Measurements from ENCODE around the gene CDKL5.

CDKL5 gene

GRCh38 chrX:18666614-18667013 lies 241.2 kb downstream of the CDKL5 start:
- no peaks in the 10 kb centered on the region for H3K36me3 Mint-ChIP-seq
- CTCF ChIA-PET: no interaction called here
- no peak overlapping the region for H3K4me3 Mint-ChIP-seq
- no peak overlapping the region for H3K27ac Mint-ChIP-seq
- no peaks in the 10 kb centered on the region for H3K9me3 Mint-ChIP-seq
- H3K4me1 Mint-ChIP-seq: peaks cover 9% of the 10 kb centered on the region
- no peaks in the 10 kb centered on the region for H3K27me3 Mint-ChIP-seq
- no peak for DNase-seq

- no peak for DNase-seq
- CTCF ChIA-PET: interaction anchor here (0.6 kb wide), 1 partner anchor 353 kb away, joined by 3 read pairs; no protein-coding TSS in a partner anchor
- no peaks in the 10 kb centered on the region for H3K9me3 Mint-ChIP-seq
- H3K4me3 Mint-ChIP-seq: peak overlapping the region; percentile 41
- H3K4me1 Mint-ChIP-seq: peaks cover 9% of the 10 kb centered on the region
- no peaks in the 10 kb centered on the region for H3K27me3 Mint-ChIP-seq
- no peak overlapping the region for H3K27ac Mint-ChIP-seq
- no peaks in the 10 kb centered on the region for H3K36me3 Mint-ChIP-seq
Observed at GRCh38 chrX:18668071-18668835, 242.8 kb downstream of the CDKL5 start.

- no peak for DNase-seq
- CTCF ChIA-PET: no interaction called here
- Mint-ChIP-seq H3K27me3 (peaks cover 3% of the 10 kb centered on the region), H3K9me3 (no peaks in the 10 kb centered on the region), H3K4me3 (no peak within 1 kb of the TSS), H3K4me1 (peaks cover 16% of the 10 kb centered on the region), H3K36me3 (no peaks in the 10 kb centered on the region), H3K27ac (no peak within 1 kb of the TSS)
Observed at GRCh38 chrX:18672008-18672407, 246.6 kb downstream of the CDKL5 start, which contains the start of gene RS1. Gene RS1, minus strand, starts transcription at chrX:18672108. Its CDS starts 40 bp downstream, at chrX:18672068.

DNA sequence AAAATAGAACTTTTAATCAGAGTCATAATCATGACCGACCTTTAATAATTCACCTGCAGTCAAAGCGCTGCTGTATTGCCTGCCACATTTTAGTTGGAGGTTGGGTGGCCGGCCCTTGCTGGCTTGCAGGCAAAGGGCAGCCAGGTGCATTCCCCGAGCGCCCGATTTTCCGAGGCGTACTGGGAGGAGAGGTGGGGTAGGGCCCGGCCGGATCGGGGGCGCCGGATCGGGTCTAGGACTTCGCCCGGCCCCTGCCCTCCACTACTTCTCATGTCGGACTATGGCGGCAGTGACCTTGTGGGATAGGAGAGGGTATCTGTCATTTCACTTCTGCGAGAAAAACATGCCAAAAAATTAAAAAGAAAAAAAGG lies 249.0 kb downstream of the CDKL5 start:
- no peaks in the 10 kb centered on the region for H3K9me3 Mint-ChIP-seq
- peaks cover 3% of the 10 kb centered on the region for H3K27me3 Mint-ChIP-seq
- H3K36me3 Mint-ChIP-seq: no peaks in the 10 kb centered on the region
- H3K4me1 Mint-ChIP-seq: peaks cover 15% of the 10 kb centered on the region
- CTCF ChIA-PET: no interaction called here
- H3K4me3 Mint-ChIP-seq: peak overlapping the region; percentile 70
- H3K27ac Mint-ChIP-seq: peak overlapping the region; percentile 82
- DNase-seq: peak; percentile 27

DNA sequence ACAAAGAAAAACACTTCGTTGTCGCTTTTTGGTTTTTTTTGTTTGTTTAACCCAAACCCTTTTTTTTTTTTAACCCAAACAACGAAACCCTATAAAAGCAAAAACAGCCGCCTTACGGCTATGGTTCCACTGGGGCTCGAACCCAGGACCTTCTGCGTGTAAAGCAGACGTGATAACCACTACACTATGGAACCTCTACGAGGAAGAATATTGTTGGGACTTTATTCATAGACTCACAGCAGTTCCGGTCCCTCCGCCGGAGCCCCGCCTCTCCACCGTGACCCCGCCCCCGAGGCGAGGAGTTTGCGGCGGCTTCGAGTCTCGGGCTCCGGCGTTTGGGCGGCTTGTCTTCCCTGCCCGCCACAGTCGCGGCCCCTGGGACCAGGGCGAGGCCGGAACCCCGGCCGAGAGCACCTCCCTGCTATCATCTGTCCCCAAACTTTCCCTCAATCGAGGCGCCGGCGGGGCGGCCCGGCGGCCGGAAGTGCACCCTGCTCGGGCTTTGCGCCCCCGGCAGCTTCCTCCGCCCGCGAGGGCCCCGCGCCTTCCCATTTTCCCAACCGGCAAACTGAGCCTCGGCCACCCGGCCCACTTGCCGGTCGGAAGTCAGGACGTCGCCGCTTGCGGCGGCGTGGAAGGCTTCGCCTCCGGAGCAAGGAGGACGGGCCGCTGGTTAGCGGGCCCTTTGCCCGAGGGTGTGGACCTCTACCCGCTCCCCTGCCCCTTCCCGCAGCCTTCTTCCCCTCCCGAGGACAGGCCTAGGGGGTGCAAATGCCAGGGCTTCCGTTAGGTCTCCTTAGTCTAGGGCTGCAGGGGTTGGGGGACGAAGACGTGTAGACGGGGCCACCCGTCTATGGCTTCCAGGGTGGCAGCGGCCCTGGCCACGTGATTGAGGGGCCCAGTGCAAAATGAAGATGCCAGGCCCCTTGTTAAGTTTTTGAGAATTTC lies 249.7 kb downstream of the CDKL5 start:
- Mint-ChIP-seq H3K4me1 (peaks cover 15% of the 10 kb centered on the region), H3K4me3 (peak overlapping the region; percentile 70), H3K36me3 (no peaks in the 10 kb centered on the region), H3K9me3 (no peaks in the 10 kb centered on the region), H3K27me3 (peaks cover 3% of the 10 kb centered on the region), H3K27ac (peak overlapping the region; percentile 82)
- CTCF ChIA-PET: no interaction called here
- DNase-seq: peak; percentile 77

DNA sequence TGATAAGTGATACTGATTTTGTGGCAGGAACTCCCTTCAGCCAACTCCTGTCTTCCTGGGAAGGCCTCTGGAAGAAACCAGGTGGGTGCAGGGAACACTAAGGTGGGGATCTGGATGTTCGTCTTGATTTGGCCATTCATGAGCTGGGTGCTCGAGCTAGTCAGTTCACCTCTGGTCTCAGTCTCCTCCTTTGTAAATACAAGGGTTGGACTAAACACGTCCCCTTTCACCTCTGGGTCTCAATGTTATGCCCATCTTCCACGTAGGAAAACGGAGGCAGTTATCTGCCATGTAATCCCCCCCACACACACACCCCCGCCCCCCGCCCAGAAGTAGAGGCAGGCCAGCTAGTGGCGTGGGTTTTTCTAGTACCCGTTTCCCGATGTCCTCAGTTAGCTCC lies 250.6 kb downstream of the CDKL5 start:
- Mint-ChIP-seq H3K9me3 (no peaks in the 10 kb centered on the region), H3K27me3 (peaks cover 3% of the 10 kb centered on the region), H3K36me3 (no peaks in the 10 kb centered on the region), H3K4me1 (peaks cover 15% of the 10 kb centered on the region), H3K27ac (no peak overlapping the region), H3K4me3 (no peak overlapping the region)
- no peak for DNase-seq
- CTCF ChIA-PET: no interaction called here

DNA sequence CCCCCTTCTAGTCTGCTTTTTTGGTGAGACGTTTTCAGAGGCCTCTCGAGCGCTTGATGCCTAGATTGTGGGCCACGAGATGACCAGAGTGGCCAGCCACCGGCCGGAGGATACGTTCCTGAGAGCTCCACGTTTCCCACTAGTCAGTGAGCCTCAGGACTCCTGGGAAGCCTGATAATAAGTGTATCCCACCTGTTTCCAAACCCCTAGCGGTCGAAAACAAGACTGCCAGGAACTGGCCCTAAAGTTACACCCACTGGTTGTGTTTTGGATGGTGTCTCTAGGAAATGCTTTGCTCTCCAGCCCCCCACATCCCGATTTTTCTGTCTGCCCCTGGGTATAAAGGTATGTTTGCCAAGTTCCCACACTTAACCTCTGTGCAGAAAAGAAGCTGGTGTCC lies 251.1 kb downstream of the CDKL5 start:
- Mint-ChIP-seq H3K4me3 (no peak overlapping the region), H3K9me3 (no peaks in the 10 kb centered on the region), H3K36me3 (no peaks in the 10 kb centered on the region), H3K27me3 (peaks cover 3% of the 10 kb centered on the region), H3K27ac (no peak overlapping the region), H3K4me1 (peaks cover 15% of the 10 kb centered on the region)
- CTCF ChIA-PET: no interaction called here
- no peak for DNase-seq

- no peak overlapping the region for H3K4me3 Mint-ChIP-seq
- peak overlapping the region; percentile 84 for H3K27ac Mint-ChIP-seq
- CTCF ChIA-PET: no interaction called here
- no peak for DNase-seq
- H3K27me3 Mint-ChIP-seq: peaks cover 3% of the 10 kb centered on the region
- no peaks in the 10 kb centered on the region for H3K9me3 Mint-ChIP-seq
- H3K36me3 Mint-ChIP-seq: no peaks in the 10 kb centered on the region
- H3K4me1 Mint-ChIP-seq: peaks cover 15% of the 10 kb centered on the region
Observed at GRCh38 chrX:18677161-18677869, 251.9 kb downstream of the CDKL5 start.

DNA sequence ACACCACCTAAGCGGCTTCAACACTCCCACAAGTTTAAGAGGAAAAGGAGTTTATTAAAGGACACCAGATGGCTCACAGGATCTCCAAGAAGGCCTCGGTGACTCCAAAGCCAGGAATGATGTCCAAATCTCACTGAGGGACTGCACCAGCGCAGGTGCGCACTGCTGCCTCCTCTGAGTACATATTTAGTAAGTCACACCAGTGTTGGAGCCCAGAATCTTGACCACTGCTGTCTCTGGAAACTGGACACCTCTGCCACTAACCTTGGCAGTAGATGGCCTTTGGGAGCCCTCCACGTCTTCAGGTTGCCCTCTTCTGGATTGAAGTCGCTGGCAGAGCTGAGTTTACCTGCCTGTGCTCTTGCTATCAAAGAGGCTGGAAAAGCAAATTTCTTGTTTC lies 256.6 kb downstream of the CDKL5 start:
- Mint-ChIP-seq H3K4me1 (peaks cover 8% of the 10 kb centered on the region), H3K9me3 (no peaks in the 10 kb centered on the region), H3K27me3 (no peaks in the 10 kb centered on the region), H3K4me3 (no peak overlapping the region), H3K36me3 (no peaks in the 10 kb centered on the region), H3K27ac (no peak overlapping the region)
- CTCF ChIA-PET: no interaction called here
- no peak for DNase-seq

GRCh38 chrX:18682979-18683387 lies 257.6 kb downstream of the CDKL5 start:
- H3K9me3 Mint-ChIP-seq: no peaks in the 10 kb centered on the region
- CTCF ChIA-PET: no interaction called here

GRCh38 chrX:18687856-18688495 lies 262.6 kb downstream of the CDKL5 start:
- DNase-seq: no peak
- H3K4me1 Mint-ChIP-seq: no peaks in the 10 kb centered on the region
- no peak overlapping the region for H3K27ac Mint-ChIP-seq
- no peaks in the 10 kb centered on the region for H3K9me3 Mint-ChIP-seq
- no peaks in the 10 kb centered on the region for H3K36me3 Mint-ChIP-seq
- no peak overlapping the region for H3K4me3 Mint-ChIP-seq
- no peaks in the 10 kb centered on the region for H3K27me3 Mint-ChIP-seq
- CTCF ChIA-PET: no interaction called here

More at GRCh38 chrX:18682979-18683387, 257.6 kb downstream of the CDKL5 start:
- DNase-seq: no peak
- Mint-ChIP-seq H3K36me3 (no peaks in the 10 kb centered on the region), H3K4me3 (no peak overlapping the region), H3K4me1 (peaks cover 3% of the 10 kb centered on the region), H3K27ac (no peak overlapping the region), H3K27me3 (no peaks in the 10 kb centered on the region)

GRCh38 chrX:18691431-18691830 lies 266.0 kb downstream of the CDKL5 start:
- H3K36me3 Mint-ChIP-seq: no peaks in the 10 kb centered on the region
- H3K9me3 Mint-ChIP-seq: peaks cover 2% of the 10 kb centered on the region
- no peaks in the 10 kb centered on the region for H3K4me1 Mint-ChIP-seq
- no peaks in the 10 kb centered on the region for H3K27me3 Mint-ChIP-seq
- H3K4me3 Mint-ChIP-seq: no peak overlapping the region
- CTCF ChIA-PET: interaction anchor here (0.7 kb wide), 1 partner anchor 8 kb away, joined by 3 read pairs; no protein-coding TSS in a partner anchor
- no peak for DNase-seq
- no peak overlapping the region for H3K27ac Mint-ChIP-seq

DNA sequence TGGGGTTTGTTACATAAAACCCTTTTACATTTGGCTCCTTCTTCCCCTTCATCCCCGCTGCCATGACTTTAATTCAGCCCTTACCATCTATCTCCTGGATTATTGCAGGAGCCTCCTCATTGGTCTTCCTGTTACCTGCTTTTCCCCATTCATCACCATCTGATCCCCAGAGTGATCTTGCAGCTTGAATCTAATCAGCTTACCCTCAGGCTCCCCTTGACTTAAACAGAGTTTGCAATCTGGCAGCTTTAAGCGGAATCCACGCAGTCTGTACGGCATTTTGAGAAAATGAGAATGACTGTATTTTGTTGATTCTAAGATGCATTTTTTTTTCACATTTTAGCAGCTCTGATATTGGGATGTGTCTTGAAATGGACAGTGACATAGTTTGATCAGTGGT lies 267.1 kb downstream of the CDKL5 start:
- Mint-ChIP-seq H3K4me3 (no peak overlapping the region), H3K9me3 (peaks cover 2% of the 10 kb centered on the region), H3K4me1 (no peaks in the 10 kb centered on the region), H3K36me3 (no peaks in the 10 kb centered on the region), H3K27ac (no peak overlapping the region), H3K27me3 (no peaks in the 10 kb centered on the region)
- CTCF ChIA-PET: no interaction called here
- DNase-seq: no peak

GRCh38 chrX:18696653-18697052 lies 271.2 kb downstream of the CDKL5 start:
- Mint-ChIP-seq H3K27me3 (no peaks in the 10 kb centered on the region), H3K4me1 (no peaks in the 10 kb centered on the region), H3K9me3 (peaks cover 2% of the 10 kb centered on the region), H3K36me3 (no peaks in the 10 kb centered on the region), H3K4me3 (no peak overlapping the region), H3K27ac (no peak overlapping the region)
- DNase-seq: no peak
- CTCF ChIA-PET: no interaction called here
